Common myeloid progenitor, CD34-positive (primary cell): ENCODE results near the gene RNASE12.

Source experiments
- CTCF ChIA-PET: fragments of 350-600 bp; sonication (Branson Sonifier 250); formaldehyde crosslinking; loops from one replicate; lab custom pipeline; 2021; ENCODE audit warnings: antibody characterized with exemption; lab: Charles Lee
- POLR2A ChIA-PET: fragments of 350-600 bp; sonication (Branson Sonifier 250); formaldehyde crosslinking; loops from one replicate; lab custom pipeline; 2021; ENCODE audit warnings: antibody characterized with exemption; lab: Charles Lee
- DNase-seq, 3 donors: peaks; one replicate each; pipeline versions ENCODE4 v3.0.0 to v3.0.0-alpha.2; 2013
- H3K27ac ChIP-seq, 2 experiments: 1 replicate in 1 of 2; 2 replicates in 1 of 2; pipeline ENCODE4 v1.7.0; 2013; ENCODE audit warnings: inconsistent platforms in 2 of 2, low read length in 2 of 2, mild to moderate bottlenecking in 2 of 2, low read depth in 1 of 2, moderate library complexity in 1 of 2; ENCODE audit not compliant: severe bottlenecking in 2 of 2, insufficient read depth in 1 of 2, poor library complexity in 1 of 2
- H3K27me3 ChIP-seq, 5 experiments: replicated peaks in 2 of 5; 1 replicate in 3 of 5; 2 replicates in 2 of 5; pipeline versions ENCODE4 v1.6.1 to v1.7.0; 2013; ENCODE audit warnings: low read length in 4 of 5, mild to moderate bottlenecking in 2 of 5, moderate library complexity in 2 of 5, inconsistent platforms in 1 of 5; ENCODE audit not compliant: insufficient read depth in 5 of 5, control insufficient read depth in 4 of 5
- H3K36me3 ChIP-seq, 4 experiments: 1 replicate in 2 of 4; 2 replicates in 2 of 4; pipeline versions ENCODE4 v1.6.1 to v1.7.0; 2013; ENCODE audit warnings: low read length in 3 of 4, control low read depth in 1 of 4, mild to moderate bottlenecking in 1 of 4; ENCODE audit not compliant: control insufficient read depth in 4 of 4, insufficient read depth in 4 of 4
- H3K4me1 ChIP-seq, 4 experiments: 1 replicate in 3 of 4; 2 replicates in 1 of 4; pipeline versions ENCODE4 v1.6.1 to v1.7.1; 2013; ENCODE audit warnings: low read length in 3 of 4, mild to moderate bottlenecking in 3 of 4, control low read depth in 1 of 4, inconsistent platforms in 1 of 4, moderate library complexity in 1 of 4; ENCODE audit not compliant: control insufficient read depth in 4 of 4, insufficient read depth in 4 of 4; ENCODE audit errors: control extremely low read depth in 1 of 4
- H3K4me3 ChIP-seq, 7 experiments: 1 replicate in 4 of 7; 2 replicates in 3 of 7; pipeline versions ENCODE4 v1.5.1 to v1.7.0; 2013; ENCODE audit warnings: mild to moderate bottlenecking in 7 of 7, low read length in 6 of 7, moderate library complexity in 6 of 7, inconsistent platforms in 2 of 7, low read depth in 2 of 7, control low read depth in 1 of 7; ENCODE audit not compliant: insufficient read depth in 4 of 7, control insufficient read depth in 1 of 7; ENCODE audit errors: extremely low read depth in 1 of 7
- H3K9me3 ChIP-seq, 5 experiments: 1 replicate in 4 of 5; 2 replicates in 1 of 5; pipeline versions ENCODE4 v1.6.1 to v1.7.1; 2013; ENCODE audit warnings: low read length in 4 of 5, mild to moderate bottlenecking in 2 of 5, inconsistent platforms in 1 of 5, low read depth in 1 of 5, moderate library complexity in 1 of 5; ENCODE audit not compliant: control insufficient read depth in 4 of 5, insufficient read depth in 2 of 5; ENCODE audit errors: control extremely low read depth in 1 of 5
- WGBS: methylation state at CpG from one replicate; pipeline ENCODE4 v1.1.5; 2013; ENCODE audit not compliant: insufficient coverage; 5-methylcytosine and 5-hydroxymethylcytosine counted together

RNASE12 gene

DNA sequence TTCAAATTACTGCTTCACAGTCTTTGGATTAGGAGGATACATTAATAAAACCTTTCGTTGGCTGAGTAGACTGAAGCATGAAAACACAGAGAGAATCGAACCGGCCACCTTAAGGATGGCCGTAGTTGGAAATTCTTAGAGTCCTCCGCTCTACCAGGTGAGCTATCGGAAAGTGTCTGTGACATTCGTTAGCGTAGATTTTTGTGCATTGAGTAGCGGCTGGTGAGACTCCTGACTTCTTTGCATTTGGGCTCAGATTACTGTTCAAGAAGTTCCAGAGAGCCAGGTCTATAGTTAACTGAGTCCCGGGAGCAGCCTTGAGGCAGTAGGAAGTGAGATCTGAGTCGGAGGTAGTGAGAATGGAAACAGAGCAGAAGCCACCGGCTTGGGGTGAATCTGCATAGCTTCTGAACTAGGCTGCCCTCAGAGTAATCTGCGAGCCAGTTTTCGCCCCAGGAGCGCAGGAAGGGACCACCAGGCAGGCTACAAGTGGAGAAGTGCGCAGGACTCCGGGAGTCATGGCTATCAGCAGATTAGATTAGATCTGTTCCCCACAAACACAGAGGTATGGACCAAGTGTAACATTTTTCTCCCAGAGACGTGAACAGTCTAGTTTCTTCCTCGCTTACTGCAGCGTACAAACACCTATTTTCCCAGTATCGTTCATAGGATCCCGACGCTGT is 39.3 kb upstream of the RNASE12 start:
- Histone ChIP-seq H3K4me3 (peak overlapping the region; percentile 35 to 79 (median 72)), H3K4me1 (peaks cover 12 to 41% (median 36%) of the 10 kb centered on the region in 4 experiments), H3K27me3 (peaks cover 6 to 65% (median 60%) of the 10 kb centered on the region in 5 experiments), H3K36me3 (no peaks in the 10 kb centered on the region), H3K27ac (no peak overlapping the region), H3K9me3 (peaks cover 0 to 10% (median 4%) of the 10 kb centered on the region in 5 experiments)
- WGBS = 4% methylated on average over 20 of the region's 23 CpGs
- ChIA-PET POLR2A (interaction anchor here (1.1 to 1.7 kb wide), 2 partner anchors 17 to 287 kb away, joined by 3 to 4 read pairs; partner anchors contain the start of gene PARP2), CTCF (interaction anchor here (1.1 to 2.4 kb wide), 10 partner anchors 9 to 288 kb away, joined by 3 to 12 read pairs (median 4); no protein-coding TSS in a partner anchor)
- DNase-seq = peak; percentile 46 to 59 (median 51)

DNA sequence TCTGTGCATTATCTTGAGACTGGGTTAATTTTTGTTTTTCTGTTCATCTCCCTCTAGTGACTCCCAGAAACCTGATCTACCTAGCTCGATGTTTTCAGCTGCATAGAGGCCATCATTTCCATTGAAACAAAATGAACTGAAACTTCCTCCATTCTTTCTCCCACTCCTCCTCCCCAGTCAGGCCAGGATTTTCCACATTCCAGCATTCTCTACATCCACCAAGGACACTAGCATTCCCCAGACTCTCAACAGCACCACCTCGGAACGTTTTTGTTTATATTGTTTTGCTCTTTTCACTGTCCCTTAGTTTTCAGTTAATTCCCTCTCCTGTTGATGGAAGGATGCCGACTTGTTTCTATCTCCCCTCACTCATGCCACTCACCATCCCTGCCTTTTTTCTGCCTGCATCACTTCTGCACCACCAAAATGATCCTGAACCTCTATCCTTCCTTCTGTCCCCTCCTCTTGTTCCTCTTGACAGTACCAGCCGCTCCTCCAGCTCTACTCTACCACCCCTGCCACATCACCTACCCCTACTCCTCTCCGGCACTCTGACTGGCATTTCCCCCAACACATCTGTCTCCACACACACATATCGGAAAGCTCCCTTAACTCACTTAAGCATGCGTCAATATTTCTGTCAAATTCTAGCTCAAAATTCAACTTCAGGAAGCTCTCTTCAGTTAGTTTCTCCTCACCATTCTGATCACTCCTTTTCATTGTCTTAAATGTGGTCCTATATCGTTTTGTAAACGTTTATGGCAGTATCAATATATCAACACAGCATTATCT is 37.1 kb upstream of the RNASE12 start:
- DNase-seq = no peak
- Histone ChIP-seq H3K27me3 (peaks cover 4 to 57% (median 45%) of the 10 kb centered on the region in 5 experiments), H3K36me3 (no peaks in the 10 kb centered on the region), H3K4me3 (no peak overlapping the region), H3K27ac (no peak overlapping the region), H3K4me1 (peaks cover 19 to 57% (median 49%) of the 10 kb centered on the region in 4 experiments), H3K9me3 (peaks cover 0 to 2% (median 0%) of the 10 kb centered on the region in 5 experiments)
- ChIA-PET CTCF (interaction anchor here (0.6 to 1.5 kb wide), 4 partner anchors 53 to 300 kb away, joined by 3 to 4 read pairs (median 4); no protein-coding TSS in a partner anchor), POLR2A (interaction anchor here (0.9 kb wide), 1 partner anchor 10 kb away, joined by 3 read pairs; no protein-coding TSS in a partner anchor)
- WGBS = 60% methylated on average over 7 of the region's 10 CpGs

DNA sequence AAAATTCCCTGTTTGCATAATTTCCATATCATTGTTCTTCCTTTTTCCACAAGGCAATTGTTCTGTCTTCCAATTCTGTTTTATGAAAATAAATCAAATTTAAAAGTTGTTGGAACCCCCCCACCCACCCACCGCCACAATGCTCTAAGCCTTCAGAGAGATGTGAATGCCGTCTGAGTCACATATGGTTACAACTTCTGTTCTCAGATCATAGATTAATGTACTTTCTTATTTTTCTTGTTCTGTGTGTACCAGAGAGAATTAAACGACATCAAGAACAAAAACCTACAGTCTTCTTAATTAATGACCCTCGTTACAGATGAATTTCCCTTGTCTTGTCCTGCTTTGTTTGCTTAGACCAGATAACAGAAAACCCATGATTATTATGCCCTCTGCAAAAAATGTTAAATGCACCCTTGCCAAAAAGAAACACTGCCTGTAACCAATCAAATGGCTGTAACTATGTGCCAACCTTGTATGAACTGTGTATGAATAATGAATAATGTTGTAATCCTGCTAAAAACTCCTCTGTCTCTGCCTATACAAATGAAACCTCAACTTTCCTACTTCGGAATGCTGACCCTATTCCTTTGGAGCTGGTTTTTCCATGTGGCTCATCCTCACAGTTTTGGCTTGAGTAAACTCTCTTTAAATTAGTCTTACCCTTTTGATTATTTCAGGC is 36.3 kb upstream of the RNASE12 start:
- POLR2A ChIA-PET = interaction anchor here (0.9 kb wide), 1 partner anchor 9 kb away, joined by 3 read pairs; no protein-coding TSS in a partner anchor
- DNase-seq = peak in 1 of 3 donors; percentile 45
- Histone ChIP-seq H3K4me1 (peaks cover 20 to 58% (median 52%) of the 10 kb centered on the region in 4 experiments), H3K27me3 (peaks cover 4 to 52% (median 43%) of the 10 kb centered on the region in 5 experiments), H3K4me3 (no peak overlapping the region), H3K36me3 (no peaks in the 10 kb centered on the region), H3K9me3 (peaks cover 0 to 4% (median 0%) of the 10 kb centered on the region in 5 experiments), H3K27ac (no peak overlapping the region)
- CTCF ChIA-PET = interaction anchor here (1.4 to 1.5 kb wide), 2 partner anchors 63 to 300 kb away, joined by 3 read pairs; no protein-coding TSS in a partner anchor
- 70% methylated on average over 1 of the region's 5 CpGs for WGBS

DNA sequence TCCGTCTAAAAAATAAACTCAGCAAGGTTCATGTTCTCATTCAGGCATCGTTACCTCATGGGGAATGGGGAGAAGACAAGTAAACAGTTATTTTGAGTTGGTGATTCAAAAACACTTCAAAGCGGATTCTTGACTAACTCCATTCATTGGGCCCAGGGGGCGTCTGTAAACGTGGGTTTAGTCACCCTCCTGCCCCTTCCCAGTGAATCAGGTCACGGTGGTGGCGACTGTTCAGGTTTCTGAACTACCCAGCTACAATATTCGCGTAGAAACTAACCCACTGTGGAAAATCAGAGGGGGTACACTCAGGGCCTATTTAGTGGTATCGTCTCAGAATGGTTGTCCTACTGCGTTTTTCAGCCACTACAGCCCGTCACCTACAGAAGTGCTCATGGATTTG is 35.1 kb upstream of the RNASE12 start:
- CTCF ChIA-PET = interaction anchor here (0.7 to 1.3 kb wide), 3 partner anchors 19 to 71 kb away, joined by 3 read pairs; no protein-coding TSS in a partner anchor
- Histone ChIP-seq H3K27ac (no peak overlapping the region), H3K4me1 (peaks cover 17 to 46% (median 40%) of the 10 kb centered on the region in 4 experiments), H3K27me3 (peaks cover 4 to 51% (median 39%) of the 10 kb centered on the region in 5 experiments), H3K36me3 (no peaks in the 10 kb centered on the region), H3K9me3 (peaks cover 0 to 4% (median 0%) of the 10 kb centered on the region in 5 experiments), H3K4me3 (peak overlapping the region in 3 of 7 experiments; percentile 61 to 81 (median 74))
- peak in 1 of 3 donors; percentile 41 for DNase-seq
- POLR2A ChIA-PET = no interaction called here
- WGBS = 38% methylated on average over 10 of the region's 12 CpGs

DNA sequence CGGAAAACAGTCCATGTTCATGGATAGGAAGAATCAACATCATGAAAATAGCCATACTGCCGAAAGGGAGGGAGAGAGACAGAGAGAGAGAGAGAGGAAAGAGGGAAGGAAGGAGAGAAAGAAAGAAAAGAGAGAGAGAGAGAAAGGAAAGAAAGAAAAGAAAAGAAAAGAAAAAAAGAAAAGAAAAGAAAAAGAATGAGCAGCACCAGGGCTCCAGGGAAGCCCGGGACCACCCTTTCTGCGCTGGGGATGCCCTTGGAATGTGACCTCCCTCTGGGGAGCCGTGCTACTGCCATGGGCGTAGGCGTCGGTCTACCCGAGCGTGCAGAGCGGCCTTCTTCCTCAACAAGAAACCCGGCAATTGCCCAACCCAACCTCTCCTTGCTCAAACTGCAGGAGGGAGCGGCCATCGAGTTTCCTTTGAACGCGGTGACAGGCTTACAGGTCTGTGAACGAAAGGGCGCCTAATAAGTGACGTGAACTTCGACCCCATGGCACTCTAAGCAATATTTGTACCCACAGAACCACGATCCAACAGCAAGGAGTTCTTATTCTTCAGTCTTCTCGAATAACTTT is 33.4 kb upstream of the RNASE12 start:
- ChIA-PET CTCF (no interaction called here), POLR2A (no interaction called here)
- Histone ChIP-seq H3K27ac (no peak overlapping the region), H3K36me3 (no peaks in the 10 kb centered on the region), H3K4me3 (peak overlapping the region in 6 of 7 experiments; percentile 61 to 90 (median 69)), H3K27me3 (peaks cover 0 to 42% (median 25%) of the 10 kb centered on the region in 5 experiments), H3K9me3 (peaks cover 0 to 2% (median 0%) of the 10 kb centered on the region in 5 experiments), H3K4me1 (peaks cover 11 to 36% (median 31%) of the 10 kb centered on the region in 4 experiments)
- DNase-seq = peak; percentile 82 to 88 (median 83)
- WGBS = 4% methylated on average over 16 of the region's 22 CpGs

DNA sequence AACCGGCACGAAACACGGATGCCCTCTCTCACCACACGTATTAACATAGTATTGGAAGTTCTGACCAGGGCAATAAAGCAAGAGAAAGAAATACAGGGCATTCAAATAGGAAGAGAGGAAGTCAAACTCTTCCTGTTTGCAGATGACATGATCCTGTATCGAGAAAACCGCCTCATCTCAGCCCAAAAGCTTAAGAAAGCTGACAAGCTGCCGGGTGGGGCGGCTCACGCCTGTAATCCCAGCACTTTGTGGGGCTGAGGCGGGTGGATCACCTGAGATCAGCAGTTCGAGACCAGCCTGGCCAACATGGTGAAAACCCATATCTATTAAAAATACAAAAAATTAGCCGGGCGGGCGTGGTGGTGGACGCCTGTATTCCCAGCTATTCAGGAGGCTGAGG is 32.6 kb upstream of the RNASE12 start:
- Histone ChIP-seq H3K27ac (no peak overlapping the region), H3K4me1 (peaks cover 11 to 36% (median 31%) of the 10 kb centered on the region in 4 experiments), H3K4me3 (peak overlapping the region in 2 of 7 experiments; percentile 32 to 41), H3K9me3 (peaks cover 0 to 2% (median 0%) of the 10 kb centered on the region in 5 experiments), H3K27me3 (peaks cover 0 to 34% (median 17%) of the 10 kb centered on the region in 5 experiments), H3K36me3 (no peaks in the 10 kb centered on the region)
- POLR2A ChIA-PET = interaction anchor here (1.0 kb wide), 1 partner anchor 10 kb away, joined by 3 read pairs; no protein-coding TSS in a partner anchor
- DNase-seq = peak in 1 of 3 donors; percentile 38
- CTCF ChIA-PET = interaction anchor here (1.1 to 2.8 kb wide), 4 partner anchors 11 to 295 kb away, joined by 3 to 14 read pairs (median 8); no protein-coding TSS in a partner anchor
- 60% methylated on average over 6 of the region's 15 CpGs for WGBS
